Effector memory CD4-positive, alpha-beta T cell (primary cell): ENCODE data around the gene ARMC10.
"Not testable (repeated sequence)": the region's sequence is repeated elsewhere in the genome, so short reads cannot be mapped to it uniquely, and the experiment has no call there.

Experiments
- DNase-seq, 3 donors: peaks; one replicate each; pipeline ENCODE4 v3.0.0-alpha.2; 2020
- H3K27ac ChIP-seq: 2 replicates; pipeline ENCODE4 v1.7.0; 2013; ENCODE audit warnings: mild to moderate bottlenecking, low read length, moderate library complexity; ENCODE audit not compliant: insufficient read depth, poor library complexity, severe bottlenecking
- H3K27me3 ChIP-seq: replicated peaks from 2 replicates; pipeline ENCODE4 v1.7.0; 2013; ENCODE audit warnings: mild to moderate bottlenecking, low read length; ENCODE audit not compliant: insufficient read depth, control insufficient read depth, poor library complexity, severe bottlenecking
- H3K36me3 ChIP-seq: 2 replicates; pipeline ENCODE4 v1.7.0; 2013; ENCODE audit warnings: mild to moderate bottlenecking, low read length, moderate library complexity; ENCODE audit not compliant: control insufficient read depth, insufficient read depth
- H3K4me1 ChIP-seq: 2 replicates; pipeline ENCODE4 v1.7.0; 2013; ENCODE audit warnings: low read length, mild to moderate bottlenecking; ENCODE audit not compliant: control insufficient read depth, insufficient read depth, poor library complexity, severe bottlenecking
- H3K4me3 ChIP-seq: 2 replicates; pipeline ENCODE4 v1.7.0; 2013; ENCODE audit warnings: low read length, low read depth, mild to moderate bottlenecking; ENCODE audit not compliant: insufficient read depth, poor library complexity, severe bottlenecking
- H3K9me3 ChIP-seq: 2 replicates; pipeline ENCODE4 v1.7.0; 2013; ENCODE audit warnings: mild to moderate bottlenecking, low read length, moderate library complexity; ENCODE audit not compliant: control insufficient read depth

The ARMC10 gene

GRCh38 chr7:103056006-103056405, 18.9 kb upstream of the ARMC10 start:
- H3K27ac ChIP-seq, H3K36me3 ChIP-seq, DNase-seq, H3K4me3 ChIP-seq, H3K9me3 ChIP-seq, H3K4me1 ChIP-seq, H3K27me3 ChIP-seq: not testable (repeated sequence)

GRCh38 chr7:103058122-103058521, 16.8 kb upstream of the ARMC10 start:
- no peaks in the 10 kb centered on the region for H3K36me3 ChIP-seq
- H3K9me3 ChIP-seq: no peaks in the 10 kb centered on the region
- no peaks in the 10 kb centered on the region for H3K27me3 ChIP-seq
- no peaks in the 10 kb centered on the region for H3K4me1 ChIP-seq
- H3K4me3 ChIP-seq: no peak overlapping the region
- DNase-seq: no peak
- no peak overlapping the region for H3K27ac ChIP-seq

- Histone ChIP-seq H3K9me3 (no peaks in the 10 kb centered on the region), H3K4me3 (no peak overlapping the region), H3K36me3 (no peaks in the 10 kb centered on the region), H3K4me1 (no peaks in the 10 kb centered on the region), H3K27me3 (no peaks in the 10 kb centered on the region), H3K27ac (no peak overlapping the region)
- no peak for DNase-seq
Measured at GRCh38 chr7:103059471-103059870, 15.5 kb upstream of the ARMC10 start.

GRCh38 chr7:103063895-103064294, 11.0 kb upstream of the ARMC10 start:
- no peaks in the 10 kb centered on the region for H3K36me3 ChIP-seq
- H3K27ac ChIP-seq: no peak overlapping the region
- DNase-seq: no peak
- no peak overlapping the region for H3K4me3 ChIP-seq
- no peaks in the 10 kb centered on the region for H3K9me3 ChIP-seq
- no peaks in the 10 kb centered on the region for H3K4me1 ChIP-seq
- H3K27me3 ChIP-seq: no peaks in the 10 kb centered on the region

- Histone ChIP-seq H3K4me1 (no peaks in the 10 kb centered on the region), H3K9me3 (no peaks in the 10 kb centered on the region), H3K27me3 (no peaks in the 10 kb centered on the region), H3K27ac (no peak overlapping the region), H3K36me3 (no peaks in the 10 kb centered on the region), H3K4me3 (no peak overlapping the region)
- DNase-seq: no peak
Measured at GRCh38 chr7:103065667-103066066, 9.3 kb upstream of the ARMC10 start.

GRCh38 chr7:103068414-103069403, 6.2 kb upstream of the ARMC10 start:
- no peaks in the 10 kb centered on the region for H3K27me3 ChIP-seq
- H3K4me1 ChIP-seq: no peaks in the 10 kb centered on the region
- H3K27ac ChIP-seq: no peak overlapping the region
- H3K36me3 ChIP-seq: no peaks in the 10 kb centered on the region
- DNase-seq: no peak
- H3K9me3 ChIP-seq: no peaks in the 10 kb centered on the region
- H3K4me3 ChIP-seq: no peak overlapping the region

- peaks cover 5% of the 10 kb centered on the region for H3K4me1 ChIP-seq
- no peaks in the 10 kb centered on the region for H3K9me3 ChIP-seq
- H3K4me3 ChIP-seq: no peak overlapping the region
- no peaks in the 10 kb centered on the region for H3K36me3 ChIP-seq
- H3K27me3 ChIP-seq: no peaks in the 10 kb centered on the region
- H3K27ac ChIP-seq: no peak overlapping the region
- DNase-seq: no peak
Measured at GRCh38 chr7:103071000-103071399, 3.9 kb upstream of the ARMC10 start.

GRCh38 chr7:103073989-103074518, 886 bp upstream of the ARMC10 start:
- Histone ChIP-seq H3K9me3 (no peaks in the 10 kb centered on the region), H3K4me1 (peaks cover 11% of the 10 kb centered on the region), H3K27me3 (no peaks in the 10 kb centered on the region), H3K27ac (peak overlapping the region; percentile 63), H3K36me3 (no peaks in the 10 kb centered on the region), H3K4me3 (peak overlapping the region; percentile 86)
- no peak for DNase-seq

GRCh38 chr7:103075337-103075918, 488 bp downstream of the ARMC10 start:
- Histone ChIP-seq H3K4me1 (peaks cover 11% of the 10 kb centered on the region), H3K4me3 (peak overlapping the region; percentile 86), H3K9me3 (no peaks in the 10 kb centered on the region), H3K27me3 (no peaks in the 10 kb centered on the region), H3K27ac (peak overlapping the region; percentile 63), H3K36me3 (no peaks in the 10 kb centered on the region)
- peak; percentile 46 to 53 (median 50) for DNase-seq

GRCh38 chr7:103076764-103077163, 1.8 kb downstream of the ARMC10 start:
- no peak for DNase-seq
- H3K27ac ChIP-seq: no peak overlapping the region
- H3K9me3 ChIP-seq: no peaks in the 10 kb centered on the region
- H3K4me3 ChIP-seq: no peak overlapping the region
- H3K27me3 ChIP-seq: no peaks in the 10 kb centered on the region
- peaks cover 11% of the 10 kb centered on the region for H3K4me1 ChIP-seq
- H3K36me3 ChIP-seq: no peaks in the 10 kb centered on the region
